ENCODE data around the gene ZDHHC14.

- TF ChIP-seq, protein P1, sequence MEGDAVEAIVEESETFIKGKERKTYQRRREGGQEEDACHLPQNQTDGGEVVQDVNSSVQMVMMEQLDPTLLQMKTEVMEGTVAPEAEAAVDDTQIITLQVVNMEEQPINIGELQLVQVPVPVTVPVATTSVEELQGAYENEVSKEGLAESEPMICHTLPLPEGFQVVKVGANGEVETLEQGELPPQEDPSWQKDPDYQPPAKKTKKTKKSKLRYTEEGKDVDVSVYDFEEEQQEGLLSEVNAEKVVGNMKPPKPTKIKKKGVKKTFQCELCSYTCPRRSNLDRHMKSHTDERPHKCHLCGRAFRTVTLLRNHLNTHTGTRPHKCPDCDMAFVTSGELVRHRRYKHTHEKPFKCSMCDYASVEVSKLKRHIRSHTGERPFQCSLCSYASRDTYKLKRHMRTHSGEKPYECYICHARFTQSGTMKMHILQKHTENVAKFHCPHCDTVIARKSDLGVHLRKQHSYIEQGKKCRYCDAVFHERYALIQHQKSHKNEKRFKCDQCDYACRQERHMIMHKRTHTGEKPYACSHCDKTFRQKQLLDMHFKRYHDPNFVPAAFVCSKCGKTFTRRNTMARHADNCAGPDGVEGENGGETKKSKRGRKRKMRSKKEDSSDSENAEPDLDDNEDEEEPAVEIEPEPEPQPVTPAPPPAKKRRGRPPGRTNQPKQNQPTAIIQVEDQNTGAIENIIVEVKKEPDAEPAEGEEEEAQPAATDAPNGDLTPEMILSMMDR (conservative IDR thresholded peaks at IDR 0.05; ENCODE audit: low read depth, low read length): no peak
- TF ChIP-seq EZH2 (IDR thresholded peaks at IDR 0.05; ENCODE audit: borderline replicate concordance, low read depth, low read length, poor library complexity, severe bottlenecking): no peak
These were observed 249.6 kb downstream of the ZDHHC14 start for GRCh38 chr6:157630463-157631080.

Measured in A673 (cell line).